CD4-positive, alpha-beta T cell treated with Interleukin-10 for 1 hour (primary cell): ENCODE results near the gene PUS7.
"Not testable (repeated sequence)": the region's sequence is repeated elsewhere in the genome, so short reads cannot be mapped to it uniquely, and the experiment has no call there.

ENCODE experiments used
- DNase-seq: peaks from one replicate; pipeline ENCODE4 v3.0.0-alpha.2; 2020

The PUS7 gene, protein sequence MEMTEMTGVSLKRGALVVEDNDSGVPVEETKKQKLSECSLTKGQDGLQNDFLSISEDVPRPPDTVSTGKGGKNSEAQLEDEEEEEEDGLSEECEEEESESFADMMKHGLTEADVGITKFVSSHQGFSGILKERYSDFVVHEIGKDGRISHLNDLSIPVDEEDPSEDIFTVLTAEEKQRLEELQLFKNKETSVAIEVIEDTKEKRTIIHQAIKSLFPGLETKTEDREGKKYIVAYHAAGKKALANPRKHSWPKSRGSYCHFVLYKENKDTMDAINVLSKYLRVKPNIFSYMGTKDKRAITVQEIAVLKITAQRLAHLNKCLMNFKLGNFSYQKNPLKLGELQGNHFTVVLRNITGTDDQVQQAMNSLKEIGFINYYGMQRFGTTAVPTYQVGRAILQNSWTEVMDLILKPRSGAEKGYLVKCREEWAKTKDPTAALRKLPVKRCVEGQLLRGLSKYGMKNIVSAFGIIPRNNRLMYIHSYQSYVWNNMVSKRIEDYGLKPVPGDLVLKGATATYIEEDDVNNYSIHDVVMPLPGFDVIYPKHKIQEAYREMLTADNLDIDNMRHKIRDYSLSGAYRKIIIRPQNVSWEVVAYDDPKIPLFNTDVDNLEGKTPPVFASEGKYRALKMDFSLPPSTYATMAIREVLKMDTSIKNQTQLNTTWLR

DNA sequence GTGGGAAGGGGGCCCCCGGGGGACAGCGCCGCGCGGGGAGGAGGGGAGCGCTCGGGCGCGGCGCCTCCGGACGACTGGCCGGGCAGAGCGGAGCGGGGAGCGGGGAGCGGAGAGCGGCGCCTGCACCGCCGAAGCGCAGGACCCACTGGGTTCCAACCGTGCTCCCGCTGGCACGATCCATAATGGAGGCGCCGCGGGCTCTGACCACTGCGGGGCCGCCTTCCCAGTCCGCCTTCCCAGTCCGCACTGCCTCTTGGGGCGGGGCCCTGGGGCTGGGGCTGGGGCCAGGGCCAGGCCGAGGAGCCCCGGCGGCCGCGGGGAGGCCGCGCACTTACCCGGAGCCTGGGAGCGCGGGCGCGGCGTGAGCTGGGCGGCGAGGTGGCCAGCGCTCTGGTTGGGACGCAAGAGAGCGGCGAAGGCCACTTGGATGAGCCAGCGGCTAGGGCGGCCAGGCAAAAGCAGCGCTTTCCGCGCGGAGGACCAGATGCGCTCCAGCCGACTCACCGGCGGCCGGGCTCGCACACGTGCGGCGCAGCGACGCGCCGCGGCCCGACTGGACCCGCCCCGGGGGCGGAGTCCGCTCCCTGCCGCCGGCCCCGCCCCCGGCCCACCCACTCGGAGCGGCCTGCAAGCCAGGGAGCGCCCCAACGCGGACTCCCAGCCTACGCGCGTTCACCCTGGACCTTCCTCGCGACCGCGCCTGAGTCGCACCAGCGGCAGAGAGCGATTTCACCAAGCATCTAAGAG lies at the start of gene PUS7:
Gene PUS7 (minus strand): TSS at position 555 of the 747 bp plus-strand sequence. CDS start 13,759 bp downstream, outside the sequence.
- DNase-seq, result peak; percentile 86

DNA sequence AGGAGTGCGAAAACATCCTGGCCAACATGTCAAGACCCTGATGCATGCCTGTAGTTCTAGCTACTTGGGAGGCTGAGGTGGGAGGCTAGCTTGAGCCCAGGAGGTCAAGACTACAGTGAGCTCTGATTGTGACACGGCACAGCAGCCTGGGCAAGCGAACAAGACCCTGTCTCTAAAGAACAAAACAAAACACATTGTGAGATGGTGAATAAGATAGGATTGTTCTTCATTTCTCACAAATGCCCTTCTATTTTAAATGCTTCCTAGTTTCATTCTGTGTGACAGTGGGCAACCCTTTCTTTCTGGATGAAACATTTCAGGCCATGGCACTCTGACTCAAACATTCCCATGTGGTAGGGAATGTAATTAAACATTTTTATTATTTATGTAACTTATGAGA lies 45.8 kb upstream of the PUS7 start:
- DNase-seq, result no peak

DNA sequence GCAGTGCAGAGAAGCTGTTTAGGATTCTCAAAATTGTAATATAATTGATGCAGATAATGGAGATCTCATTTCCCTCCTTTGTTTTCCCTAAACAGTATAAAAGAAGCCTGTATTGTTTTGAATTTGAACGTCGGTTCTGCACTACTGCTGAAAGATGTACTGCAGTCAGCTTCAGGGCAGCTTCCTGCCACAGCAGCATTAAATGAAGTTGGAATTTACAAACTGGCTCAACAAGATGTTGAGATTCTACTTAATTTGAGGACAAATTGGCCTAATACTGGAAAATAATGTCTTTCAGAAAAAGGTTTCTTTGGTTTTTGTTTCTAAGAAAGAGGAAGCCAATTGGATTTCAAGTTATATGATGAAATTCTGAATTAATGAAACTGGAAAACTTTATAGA lies 45.0 kb upstream of the PUS7 start:
- no peak for DNase-seq

DNA sequence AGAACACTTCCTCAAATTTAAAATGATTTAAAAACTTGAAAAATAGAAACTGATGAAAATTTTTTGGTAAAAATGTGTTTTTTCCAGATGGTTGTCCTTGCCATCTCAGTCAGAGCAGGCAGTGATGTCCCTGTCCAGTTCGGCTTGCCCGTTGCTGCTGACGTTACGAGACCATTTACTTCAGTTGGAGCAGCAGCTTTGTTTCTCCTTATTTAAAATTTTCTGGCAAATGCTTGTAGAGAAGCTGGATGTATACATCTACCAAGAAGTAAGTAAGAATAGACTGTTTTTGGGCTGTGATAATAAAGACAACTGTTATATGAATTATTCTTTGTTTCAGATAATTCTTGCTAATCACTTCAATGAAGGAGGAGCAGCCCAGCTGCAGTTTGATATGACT lies 43.1 kb upstream of the PUS7 start:
- no peak for DNase-seq

DNA sequence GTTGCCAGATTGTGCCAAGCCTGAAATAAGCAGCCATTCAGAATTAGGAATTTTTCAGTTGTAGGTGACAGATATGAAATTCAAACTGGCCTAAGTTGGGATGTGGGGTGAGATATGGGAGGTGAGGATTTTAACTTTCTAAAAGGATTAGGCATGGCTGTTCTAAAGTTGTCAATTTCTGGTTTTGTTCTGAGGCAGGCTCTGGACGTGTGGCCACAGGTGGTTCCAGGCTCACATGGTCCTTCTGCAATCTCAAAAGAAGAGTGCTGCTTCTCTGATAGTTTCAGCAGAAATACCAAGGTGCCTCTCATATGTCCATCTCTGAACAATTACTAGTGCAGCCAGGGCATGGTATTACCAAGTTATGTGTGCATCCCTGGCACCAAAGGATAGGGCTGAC lies 37.9 kb upstream of the PUS7 start:
- DNase-seq, result no peak

DNA sequence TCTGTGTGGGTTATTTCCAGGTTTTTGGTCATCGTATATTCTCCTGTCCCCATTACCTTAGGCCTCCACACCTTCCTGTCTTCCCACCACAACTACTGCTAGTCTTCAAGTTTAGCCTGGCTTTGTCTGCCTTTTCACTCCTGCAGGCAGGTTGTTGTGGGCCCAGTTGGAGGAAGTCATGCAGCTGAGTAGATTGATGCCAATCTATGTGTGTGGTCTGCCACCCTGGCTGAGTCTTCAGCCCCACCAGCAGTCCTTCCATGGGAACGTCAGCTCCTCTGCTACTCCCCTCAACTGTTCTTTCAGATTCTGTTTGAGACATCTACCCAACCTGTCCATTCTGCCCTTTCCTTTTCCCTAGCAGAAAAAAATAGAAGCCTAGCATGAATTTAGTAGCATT lies 16.3 kb upstream of the PUS7 start:
- DNase-seq, result no peak

DNA sequence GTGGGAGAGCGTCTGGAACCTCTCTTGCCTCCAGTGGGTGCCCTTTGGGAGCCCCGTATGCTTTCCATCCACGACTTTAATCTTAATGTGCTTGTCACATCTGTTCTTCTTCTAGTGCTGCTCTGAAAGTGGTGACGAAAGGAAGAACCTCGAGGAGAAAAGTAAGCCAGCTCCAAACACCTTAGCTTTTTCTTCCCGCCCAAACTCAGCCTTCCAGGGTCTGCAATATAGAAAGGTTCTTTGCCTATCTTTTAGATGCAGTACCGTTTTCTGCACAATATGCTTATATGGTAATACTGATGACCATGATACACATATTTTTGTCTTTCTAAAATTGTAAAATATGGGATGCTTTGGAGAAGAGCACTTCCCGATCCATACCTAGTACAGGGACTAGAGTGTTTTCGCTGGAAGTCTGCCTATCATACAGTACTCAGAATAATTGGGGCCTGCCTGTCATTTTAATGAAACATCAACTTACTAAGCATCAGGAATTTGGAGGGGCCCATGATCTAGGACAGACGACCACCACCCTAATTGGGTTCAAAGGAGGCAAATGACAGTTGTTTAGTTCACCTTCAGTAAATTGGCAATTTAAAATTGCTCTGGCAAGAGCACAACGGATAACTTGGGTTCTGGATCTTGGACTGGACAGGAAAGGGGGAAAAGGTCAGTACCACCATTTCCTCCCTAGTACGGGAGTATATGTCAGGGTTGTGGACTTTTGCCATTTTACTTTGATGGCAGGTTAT lies 10.8 kb upstream of the PUS7 start:
- DNase-seq, result no peak

DNA sequence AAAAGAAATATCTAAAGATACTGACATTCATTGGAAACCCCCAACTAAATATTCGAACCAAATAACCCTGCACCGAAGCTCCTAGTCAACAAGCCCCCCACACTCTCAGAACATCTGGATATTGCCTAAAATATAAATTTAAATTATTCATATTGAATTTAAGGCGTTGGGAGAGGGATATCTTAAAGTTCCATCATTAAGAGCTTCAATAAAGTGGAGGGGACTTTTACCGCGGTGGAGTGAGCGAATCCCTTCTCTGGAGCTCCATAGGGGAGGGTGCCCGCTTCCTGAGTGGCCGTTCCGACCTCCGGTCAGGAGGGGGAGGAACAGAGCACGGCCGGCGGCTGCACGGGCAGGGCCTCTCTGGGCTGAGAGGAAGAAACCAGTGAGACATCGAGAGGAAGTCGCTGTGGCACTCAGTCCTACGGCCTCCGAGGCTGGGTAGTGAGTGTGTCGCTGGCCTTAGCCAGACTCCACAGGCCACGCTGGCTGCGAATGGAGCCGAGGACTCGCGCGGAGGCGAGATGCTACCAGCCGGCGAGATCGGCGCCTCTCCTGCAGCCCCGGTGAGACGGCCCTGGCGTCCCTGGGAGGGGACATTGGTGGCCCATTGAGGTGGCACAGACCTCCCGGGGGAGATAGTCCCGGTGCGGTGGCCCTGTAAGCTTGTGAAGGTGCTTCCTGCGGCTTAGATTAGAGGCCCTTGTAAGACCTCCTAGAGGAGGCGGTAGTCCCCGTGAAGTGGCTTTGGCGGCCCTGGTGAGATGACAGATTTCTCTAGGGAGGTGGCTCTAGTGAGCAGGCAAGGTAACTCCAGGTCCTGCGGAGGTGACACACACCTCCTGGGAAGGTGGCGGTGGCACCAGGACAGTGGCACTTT lies 10.0 kb upstream of the PUS7 start, which contains the start of gene RINT1:
Gene RINT1 (plus strand): TSS at position 410 of the 880 bp plus-strand sequence. CDS start 115 bp downstream, at position 525.
- peak; percentile 93 for DNase-seq

DNA sequence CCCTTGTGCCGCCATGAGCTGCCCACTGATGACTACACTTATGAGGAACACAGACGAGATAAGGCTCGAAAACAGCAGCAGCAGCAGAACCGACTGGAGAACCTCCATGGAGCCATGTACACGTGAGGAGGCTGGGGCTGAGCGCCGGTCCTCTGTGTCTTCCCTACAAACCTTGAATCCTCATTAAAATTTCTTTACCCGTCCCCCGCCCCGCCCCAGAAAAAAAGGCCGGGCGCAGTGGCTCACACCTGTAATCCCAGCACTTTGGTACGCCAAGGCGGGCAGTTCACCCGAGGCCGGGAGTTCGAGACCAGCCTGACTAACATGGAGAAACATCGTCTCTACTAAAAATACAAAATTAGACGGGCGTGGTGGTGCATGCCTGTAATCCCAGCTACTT lies 8.5 kb upstream of the PUS7 start:
- no peak for DNase-seq

DNA sequence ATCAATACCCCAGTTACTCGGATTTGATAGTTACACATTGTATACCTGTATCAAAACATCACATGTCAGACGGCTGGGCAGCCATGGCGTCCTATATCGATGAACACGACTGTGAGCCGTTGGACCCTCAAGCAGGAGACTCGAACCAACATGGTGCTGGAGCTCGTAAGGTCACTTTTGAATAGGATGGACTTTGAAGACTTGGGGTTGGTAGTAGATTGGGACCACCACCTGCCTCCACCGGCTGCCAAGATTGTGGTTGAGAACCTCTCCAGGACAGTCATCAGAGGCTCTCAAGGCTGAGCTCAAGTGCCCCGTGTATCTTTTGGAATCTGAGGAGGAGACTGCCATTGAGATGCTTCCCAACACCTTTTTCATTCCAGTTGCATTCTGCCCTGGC lies 8.1 kb upstream of the PUS7 start:
- no peak for DNase-seq

DNA sequence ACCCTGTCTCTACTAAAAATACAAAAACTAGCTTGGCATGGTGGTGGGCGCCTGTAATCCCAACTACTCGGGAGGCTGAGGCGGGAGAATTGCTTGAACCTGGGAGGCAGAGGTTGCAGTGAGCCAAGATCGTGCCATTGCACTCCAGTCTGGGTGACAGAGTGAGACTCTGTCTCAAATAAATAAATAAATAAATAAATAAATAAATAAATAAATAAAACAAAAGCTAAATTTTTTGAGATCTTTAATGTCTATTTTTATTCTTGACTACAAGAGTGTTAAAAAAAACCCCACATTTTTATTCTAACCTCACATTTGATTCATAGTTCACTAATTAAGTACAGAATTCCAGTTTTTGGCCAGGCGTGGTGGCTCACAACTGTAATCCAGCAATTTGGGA lies 5.7 kb upstream of the PUS7 start:
- DNase-seq, result not testable (repeated sequence)

DNA sequence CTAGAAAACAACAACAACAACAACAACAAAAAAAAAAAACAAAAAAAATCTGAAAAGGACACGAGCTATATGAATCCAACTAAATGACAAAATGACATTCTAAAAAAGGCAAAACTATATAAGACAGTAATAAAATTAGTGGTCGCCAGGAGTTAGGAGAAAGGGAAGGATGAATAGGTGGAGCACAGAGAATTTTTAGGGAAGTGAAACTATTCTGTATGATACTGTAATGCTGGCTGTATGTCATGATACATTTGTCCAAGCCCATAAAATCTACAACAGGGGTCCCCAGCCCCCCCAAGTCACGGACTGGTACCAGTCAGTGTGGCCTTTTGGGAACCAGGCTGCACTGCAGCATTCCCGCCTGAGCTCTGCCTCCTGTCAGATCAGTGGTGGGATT lies 2.8 kb upstream of the PUS7 start:
- DNase-seq, result no peak

DNA sequence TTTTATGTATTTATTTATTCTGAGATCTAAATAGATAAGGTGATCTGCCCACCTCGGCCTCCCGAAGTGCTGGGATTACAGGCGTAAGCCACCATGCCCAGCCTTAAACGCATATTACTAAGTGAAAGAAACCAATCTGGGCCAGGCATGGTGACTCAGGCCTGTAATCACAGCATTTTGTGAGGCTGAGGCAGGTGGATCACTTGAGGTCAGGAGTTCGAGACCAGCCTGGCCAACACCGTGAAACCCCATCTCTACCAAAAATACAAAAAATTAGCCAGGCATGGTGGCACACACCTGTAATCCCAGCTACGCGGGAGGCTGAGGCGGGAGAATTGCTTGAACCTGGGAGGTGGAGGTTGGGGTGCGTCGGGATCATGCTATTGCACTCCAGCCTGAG lies 2.4 kb upstream of the PUS7 start:
- DNase-seq, result not testable (repeated sequence)

DNA sequence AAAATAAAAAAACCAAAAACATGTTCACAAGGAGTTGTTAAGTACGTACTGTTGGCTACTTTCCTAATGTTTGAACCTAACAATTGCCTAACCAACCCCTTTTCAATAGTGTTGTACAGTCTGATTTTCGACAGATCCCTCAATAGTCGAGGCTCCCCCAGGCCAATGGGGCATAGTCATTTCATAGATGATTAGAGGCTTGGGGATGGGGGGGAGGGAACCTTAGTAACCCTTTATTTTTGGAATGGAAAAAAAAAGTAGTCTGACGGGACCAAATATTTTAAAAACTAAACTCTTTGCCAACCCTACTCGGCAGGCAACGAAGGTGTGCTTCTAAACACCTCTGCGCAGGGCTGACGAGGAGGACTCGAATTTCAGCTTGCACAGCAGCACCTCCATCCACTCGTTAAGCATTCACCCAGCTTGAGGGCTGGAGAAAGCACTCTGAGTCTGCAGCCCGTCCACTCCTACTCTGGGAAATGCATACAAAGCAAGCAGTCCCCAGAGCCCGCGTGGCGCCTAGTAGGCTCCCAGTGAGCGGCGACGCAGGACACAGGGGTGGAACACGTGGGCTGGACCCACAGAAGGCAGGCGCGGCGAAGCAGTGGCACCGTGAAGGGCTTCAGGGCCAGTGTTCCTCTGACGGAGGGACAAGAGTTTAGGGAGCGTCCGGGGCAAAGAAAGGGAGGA lies 899 bp downstream of the PUS7 start:
- DNase-seq, result peak; percentile 32

DNA sequence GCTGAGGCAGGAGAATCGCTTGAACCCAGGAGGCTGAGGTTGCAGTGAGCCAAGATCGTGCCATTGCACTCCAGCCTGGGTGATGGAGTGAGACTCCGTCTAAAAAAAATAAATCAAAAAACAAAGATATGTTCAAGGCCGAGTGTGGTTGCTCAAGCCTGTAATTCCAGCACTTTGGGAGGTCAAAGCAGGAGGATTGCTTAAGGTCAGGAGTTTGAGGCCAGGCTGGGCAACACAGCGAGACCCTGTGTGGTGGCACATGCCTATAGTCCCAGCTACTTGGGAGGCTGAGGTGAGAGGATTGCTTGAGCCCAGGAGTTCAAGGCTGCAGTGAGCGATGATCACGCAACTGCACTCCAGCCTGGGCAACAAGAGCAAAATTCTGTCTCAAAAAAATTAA lies 1.5 kb downstream of the PUS7 start:
- DNase-seq, result not testable (repeated sequence)

DNA sequence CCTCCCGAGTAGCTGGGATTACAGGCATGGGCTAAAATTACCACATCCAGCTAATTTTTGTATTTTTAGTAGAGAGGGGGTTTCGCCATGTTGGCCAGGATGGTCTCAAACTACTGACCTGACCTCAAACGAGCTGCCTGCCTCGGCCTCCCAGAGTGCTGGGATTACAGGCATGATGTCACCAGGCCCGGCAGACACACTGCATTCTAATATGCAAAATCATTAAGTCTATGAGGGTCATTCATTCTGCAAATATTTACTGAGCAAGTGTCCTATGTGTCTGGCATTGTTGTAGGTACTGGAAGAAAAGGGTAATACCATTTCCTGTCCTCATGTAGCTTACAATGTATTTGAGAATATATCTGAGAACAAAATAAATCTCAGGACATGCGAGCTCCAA lies 2.7 kb downstream of the PUS7 start:
- DNase-seq, result no peak

DNA sequence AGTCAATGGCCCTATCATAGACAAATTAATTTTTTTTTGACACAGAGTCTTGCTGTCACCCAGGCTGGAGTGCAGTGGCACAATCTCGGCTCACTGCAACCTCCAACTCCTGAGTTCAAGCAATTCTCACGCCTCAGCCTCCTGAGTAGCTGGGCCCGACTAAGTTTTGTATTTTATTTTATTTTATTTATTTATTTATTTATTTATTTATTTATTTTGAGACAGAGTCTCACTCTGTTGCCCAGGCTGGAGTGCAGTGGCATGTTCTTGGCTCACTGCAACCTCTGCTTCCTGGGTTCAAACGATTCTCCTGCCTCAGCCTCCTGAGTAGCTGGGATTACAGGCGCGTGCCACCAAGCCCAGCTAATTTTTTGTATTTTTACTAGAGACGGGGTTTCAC lies 6.5 kb downstream of the PUS7 start:
- not testable (repeated sequence) for DNase-seq

DNA sequence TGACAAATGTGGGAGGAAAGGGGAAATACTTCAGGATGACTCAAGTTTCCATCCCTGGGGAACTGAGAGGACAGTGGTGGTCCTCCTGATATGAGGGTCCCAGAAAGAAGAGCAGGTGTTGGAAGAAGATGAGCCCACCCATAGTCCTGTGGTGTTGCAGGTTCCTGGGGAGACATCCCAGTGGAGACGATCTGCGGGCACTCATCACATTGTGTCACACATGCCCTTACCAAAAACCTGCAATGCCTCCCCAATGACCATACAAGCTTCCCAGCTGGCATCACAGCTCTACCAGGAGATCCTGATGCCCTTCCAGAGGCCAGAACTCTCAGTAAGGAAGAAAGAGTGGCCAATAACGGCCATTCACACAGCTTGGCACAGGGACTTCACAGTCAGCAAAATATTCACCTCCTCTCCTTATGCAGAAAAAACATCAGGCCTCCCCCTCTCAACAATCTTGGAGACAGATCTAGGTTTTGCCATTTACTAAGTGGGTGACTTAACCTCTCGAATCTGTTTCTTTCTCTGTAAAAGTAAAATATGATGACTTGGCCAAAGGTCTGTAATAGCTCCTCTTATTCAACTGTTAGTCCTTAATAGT lies 9.0 kb downstream of the PUS7 start:
- DNase-seq, result no peak

DNA sequence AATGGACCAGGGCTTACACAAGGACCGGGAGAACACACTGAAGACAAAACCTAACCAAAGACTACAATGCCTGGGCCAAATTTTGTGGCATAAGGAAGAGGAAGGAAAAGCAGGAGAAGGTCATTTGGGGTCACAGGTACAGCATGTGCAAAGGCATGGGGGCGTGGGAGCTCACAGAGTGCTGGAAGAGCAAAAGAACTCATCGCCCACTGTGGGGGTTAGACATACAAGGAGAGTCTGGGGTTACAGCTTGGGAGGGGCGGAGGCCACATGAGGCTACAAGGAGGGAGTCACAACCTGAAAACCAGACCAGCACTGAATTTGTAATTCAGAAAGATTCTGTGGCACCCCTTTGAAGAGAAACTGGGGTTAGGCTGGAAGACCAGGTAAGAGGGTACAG lies 9.7 kb downstream of the PUS7 start:
- no peak for DNase-seq

DNA sequence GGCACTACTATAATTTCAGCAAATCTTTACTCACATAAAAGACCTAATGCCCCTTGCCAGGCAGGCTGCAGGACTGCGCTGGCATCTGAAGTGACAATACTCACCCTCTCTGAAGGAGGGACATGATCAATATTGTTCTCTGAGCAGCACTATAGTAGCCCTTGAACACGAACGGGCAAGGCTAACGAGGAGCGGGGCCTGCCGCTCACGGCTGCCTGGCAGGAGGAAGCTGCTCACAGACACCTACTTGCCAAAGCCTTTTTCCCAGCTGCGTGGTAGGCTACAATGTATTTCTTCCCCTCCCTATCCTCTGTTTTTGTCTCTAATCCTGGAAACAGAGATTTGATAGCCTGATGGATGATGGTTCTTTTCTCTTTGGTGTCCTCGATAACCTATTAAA lies 19.9 kb downstream of the PUS7 start:
- DNase-seq, result no peak

DNA sequence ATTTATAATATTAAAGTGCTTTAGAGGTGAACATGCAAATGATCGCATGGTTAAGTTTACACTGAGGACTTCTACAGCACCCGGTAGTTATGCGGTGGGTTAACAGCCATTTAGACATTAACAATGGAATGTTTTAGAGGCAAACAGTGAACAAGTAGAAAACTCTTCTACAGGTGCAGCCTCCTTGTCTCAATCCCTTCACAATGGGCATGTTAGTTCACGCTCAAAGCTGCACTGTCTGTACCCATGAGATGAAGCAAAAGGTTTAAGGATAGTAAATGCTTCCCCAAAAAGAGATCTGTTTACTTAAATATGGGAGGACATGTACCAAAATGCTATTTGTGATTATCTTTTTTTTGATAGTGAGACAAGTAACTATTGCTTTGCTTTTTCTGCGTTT lies 25.1 kb downstream of the PUS7 start:
- DNase-seq, result no peak
